K562 (cell line): ENCODE data around the gene NFIC. TPM values are rescaled to one million over a fixed set of nuclear protein-coding genes. Genes with fewer than 3 reads are reported as not detected.

ENCODE experiments used
- C11orf30 ChIP-seq: fragments of 450-650 bp; IDR thresholded peaks from 2 replicates; pipeline ENCODE4 v1.6.1; 2016; ENCODE audit warnings: low read depth, mild to moderate bottlenecking
- HOXB6 ChIP-seq: fragments of 250-450 bp; sonication (Bioruptor Pico); IDR thresholded peaks from 2 replicates; pipeline ENCODE4 v1.5.1; 2022; ENCODE audit warnings: mild to moderate bottlenecking, borderline replicate concordance
- LARP7 ChIP-seq: fragments of 450-650 bp; IDR thresholded peaks from 2 replicates; pipeline ENCODE4 v1.6.1; 2016
- MTA1 ChIP-seq: fragments of 450-650 bp; IDR thresholded peaks from 2 replicates; pipeline ENCODE4 v1.6.1; 2017; ENCODE audit warnings: borderline replicate concordance
- RUNX1 ChIP-seq: sonication (generic); IDR thresholded peaks from 2 replicates; pipeline ENCODE4 v1.6.1; 2016; ENCODE audit warnings: antibody characterized with exemption, low read depth
- SIX5 ChIP-seq, 2 experiments: IDR thresholded peaks; 2 replicates each; pipeline ENCODE4 v1.6.1; 2011; ENCODE audit warnings: low read length in 2 of 2, borderline replicate concordance in 1 of 2, low read depth in 1 of 2, mild to moderate bottlenecking in 1 of 2, moderate library complexity in 1 of 2; ENCODE audit not compliant: insufficient read depth in 1 of 2
- polyA plus RNA-seq, 8 experiments: library from polyadenylated mRNA; depleted of rRNA in 4 of 8; stranded (reverse) in 5 of 8; unstranded in 3 of 8; fragments of >200 nt; fragmentation: Nextera tagmentation in 2 of 8; fragmentation: Illumina TruSeq in 1 of 8; extraction: Ambion mirVana in 2 of 8; extraction: Trizol in 1 of 8; gene quantifications; 2 replicates each; pipeline versions ENCODE4 v1.2.1 to v1.2.3, GENCODE V29; 2011 to 2014; ENCODE audit warnings: inconsistent platforms in 1 of 8, missing spikeins in 1 of 8
- total RNA-seq, 7 experiments: library from RNA; depleted of rRNA in 6 of 7; stranded (reverse); fragments of >200 nt in 6 of 7; fragmentation: Illumina TruSeq in 2 of 7; extraction: Trizol in 2 of 7; gene quantifications; 2 replicates each; pipeline versions ENCODE4 v1.2.1 to v1.2.3, GENCODE V29; 2011 to 2021; ENCODE audit warnings: low replicate concordance in 1 of 7
- TF ChIP-seq, protein P1 (sequence below): fragments of 200-600 bp; sonication (generic); IDR thresholded peaks from one replicate; pipeline ENCODE4 v1.6.1; 2012; ENCODE audit warnings: mild to moderate bottlenecking, low read depth, low read length, inconsistent platforms
- TF ChIP-seq, protein P2 (sequence below): fragments of 250-450 bp; sonication (Bioruptor Pico); IDR thresholded peaks from 2 replicates; pipeline ENCODE4 v1.8.0; 2022; ENCODE audit warnings: moderate library complexity, mild to moderate bottlenecking, inconsistent platforms
- TF ChIP-seq, protein P3 (sequence below): fragments of 250-450 bp; sonication (Bioruptor Pico); IDR thresholded peaks from 2 replicates; pipeline ENCODE4 v1.5.0; 2021
- TF ChIP-seq, protein P4 (sequence below): sonication (generic); formaldehyde crosslinking; IDR thresholded peaks from 2 replicates; pipeline ENCODE4 v1.8.0; 2022; ENCODE audit warnings: mild to moderate bottlenecking, missing genetic modification reagents
- TF ChIP-seq, protein P5 (sequence below), 2 experiments: IDR thresholded peaks; 2 replicates each; pipeline ENCODE4 v1.6.1; 2011; ENCODE audit warnings: borderline replicate concordance in 1 of 2, control low read depth in 1 of 2, low read depth in 1 of 2, low read length in 1 of 2, mild to moderate bottlenecking in 1 of 2, mixed read lengths in 1 of 2, moderate library complexity in 1 of 2; ENCODE audit not compliant: insufficient read depth in 1 of 2, insufficient read length in 1 of 2, poor library complexity in 1 of 2, severe bottlenecking in 1 of 2; ENCODE audit errors: extremely low read depth in 1 of 2

Gene NFIC
- total and polyA plus RNA-seq, 9 of the 15 experiments (the other 6 are each of a cell fraction or from before 2014, with no cell fraction given) = 0.71 to 62.1 (median 6.9) TPM

DNA sequence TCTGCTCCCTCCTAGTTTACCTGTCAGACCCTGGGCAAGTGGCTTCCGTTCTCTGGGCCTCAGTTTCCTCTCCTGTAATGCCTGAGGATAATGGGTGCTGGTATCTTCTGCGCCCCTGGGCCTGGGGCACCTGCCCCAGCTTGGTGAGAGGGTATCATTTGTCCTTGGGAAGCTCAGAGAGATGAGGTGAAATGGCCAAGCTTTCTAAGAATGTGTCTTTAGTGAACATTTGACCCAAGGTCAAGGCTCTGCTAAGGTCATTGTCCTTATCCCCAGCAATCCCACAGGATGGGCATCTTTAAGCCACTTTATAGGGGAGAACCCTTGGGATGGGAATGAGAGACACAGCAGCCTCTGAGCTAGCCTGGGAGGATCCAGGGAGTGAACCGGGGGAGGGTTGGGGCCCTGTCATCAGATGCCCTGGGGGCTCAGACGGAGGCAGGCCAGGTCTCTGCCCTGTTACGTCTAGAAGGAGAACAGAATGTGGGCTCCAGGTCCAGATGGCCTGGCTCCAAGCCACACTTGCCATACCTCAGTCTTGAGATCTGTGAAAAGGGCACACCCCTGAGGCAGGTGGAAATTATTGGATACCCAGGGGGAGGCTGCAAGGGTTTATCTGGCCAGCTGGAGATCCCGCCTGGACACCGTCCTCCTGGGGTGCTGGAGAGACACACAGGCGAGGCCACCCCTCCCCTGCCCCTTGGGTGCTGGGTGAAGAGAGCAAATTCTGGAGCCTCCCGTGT is 1.1 kb upstream of the NFIC start (continued):
- TF ChIP-seq, protein P1, sequence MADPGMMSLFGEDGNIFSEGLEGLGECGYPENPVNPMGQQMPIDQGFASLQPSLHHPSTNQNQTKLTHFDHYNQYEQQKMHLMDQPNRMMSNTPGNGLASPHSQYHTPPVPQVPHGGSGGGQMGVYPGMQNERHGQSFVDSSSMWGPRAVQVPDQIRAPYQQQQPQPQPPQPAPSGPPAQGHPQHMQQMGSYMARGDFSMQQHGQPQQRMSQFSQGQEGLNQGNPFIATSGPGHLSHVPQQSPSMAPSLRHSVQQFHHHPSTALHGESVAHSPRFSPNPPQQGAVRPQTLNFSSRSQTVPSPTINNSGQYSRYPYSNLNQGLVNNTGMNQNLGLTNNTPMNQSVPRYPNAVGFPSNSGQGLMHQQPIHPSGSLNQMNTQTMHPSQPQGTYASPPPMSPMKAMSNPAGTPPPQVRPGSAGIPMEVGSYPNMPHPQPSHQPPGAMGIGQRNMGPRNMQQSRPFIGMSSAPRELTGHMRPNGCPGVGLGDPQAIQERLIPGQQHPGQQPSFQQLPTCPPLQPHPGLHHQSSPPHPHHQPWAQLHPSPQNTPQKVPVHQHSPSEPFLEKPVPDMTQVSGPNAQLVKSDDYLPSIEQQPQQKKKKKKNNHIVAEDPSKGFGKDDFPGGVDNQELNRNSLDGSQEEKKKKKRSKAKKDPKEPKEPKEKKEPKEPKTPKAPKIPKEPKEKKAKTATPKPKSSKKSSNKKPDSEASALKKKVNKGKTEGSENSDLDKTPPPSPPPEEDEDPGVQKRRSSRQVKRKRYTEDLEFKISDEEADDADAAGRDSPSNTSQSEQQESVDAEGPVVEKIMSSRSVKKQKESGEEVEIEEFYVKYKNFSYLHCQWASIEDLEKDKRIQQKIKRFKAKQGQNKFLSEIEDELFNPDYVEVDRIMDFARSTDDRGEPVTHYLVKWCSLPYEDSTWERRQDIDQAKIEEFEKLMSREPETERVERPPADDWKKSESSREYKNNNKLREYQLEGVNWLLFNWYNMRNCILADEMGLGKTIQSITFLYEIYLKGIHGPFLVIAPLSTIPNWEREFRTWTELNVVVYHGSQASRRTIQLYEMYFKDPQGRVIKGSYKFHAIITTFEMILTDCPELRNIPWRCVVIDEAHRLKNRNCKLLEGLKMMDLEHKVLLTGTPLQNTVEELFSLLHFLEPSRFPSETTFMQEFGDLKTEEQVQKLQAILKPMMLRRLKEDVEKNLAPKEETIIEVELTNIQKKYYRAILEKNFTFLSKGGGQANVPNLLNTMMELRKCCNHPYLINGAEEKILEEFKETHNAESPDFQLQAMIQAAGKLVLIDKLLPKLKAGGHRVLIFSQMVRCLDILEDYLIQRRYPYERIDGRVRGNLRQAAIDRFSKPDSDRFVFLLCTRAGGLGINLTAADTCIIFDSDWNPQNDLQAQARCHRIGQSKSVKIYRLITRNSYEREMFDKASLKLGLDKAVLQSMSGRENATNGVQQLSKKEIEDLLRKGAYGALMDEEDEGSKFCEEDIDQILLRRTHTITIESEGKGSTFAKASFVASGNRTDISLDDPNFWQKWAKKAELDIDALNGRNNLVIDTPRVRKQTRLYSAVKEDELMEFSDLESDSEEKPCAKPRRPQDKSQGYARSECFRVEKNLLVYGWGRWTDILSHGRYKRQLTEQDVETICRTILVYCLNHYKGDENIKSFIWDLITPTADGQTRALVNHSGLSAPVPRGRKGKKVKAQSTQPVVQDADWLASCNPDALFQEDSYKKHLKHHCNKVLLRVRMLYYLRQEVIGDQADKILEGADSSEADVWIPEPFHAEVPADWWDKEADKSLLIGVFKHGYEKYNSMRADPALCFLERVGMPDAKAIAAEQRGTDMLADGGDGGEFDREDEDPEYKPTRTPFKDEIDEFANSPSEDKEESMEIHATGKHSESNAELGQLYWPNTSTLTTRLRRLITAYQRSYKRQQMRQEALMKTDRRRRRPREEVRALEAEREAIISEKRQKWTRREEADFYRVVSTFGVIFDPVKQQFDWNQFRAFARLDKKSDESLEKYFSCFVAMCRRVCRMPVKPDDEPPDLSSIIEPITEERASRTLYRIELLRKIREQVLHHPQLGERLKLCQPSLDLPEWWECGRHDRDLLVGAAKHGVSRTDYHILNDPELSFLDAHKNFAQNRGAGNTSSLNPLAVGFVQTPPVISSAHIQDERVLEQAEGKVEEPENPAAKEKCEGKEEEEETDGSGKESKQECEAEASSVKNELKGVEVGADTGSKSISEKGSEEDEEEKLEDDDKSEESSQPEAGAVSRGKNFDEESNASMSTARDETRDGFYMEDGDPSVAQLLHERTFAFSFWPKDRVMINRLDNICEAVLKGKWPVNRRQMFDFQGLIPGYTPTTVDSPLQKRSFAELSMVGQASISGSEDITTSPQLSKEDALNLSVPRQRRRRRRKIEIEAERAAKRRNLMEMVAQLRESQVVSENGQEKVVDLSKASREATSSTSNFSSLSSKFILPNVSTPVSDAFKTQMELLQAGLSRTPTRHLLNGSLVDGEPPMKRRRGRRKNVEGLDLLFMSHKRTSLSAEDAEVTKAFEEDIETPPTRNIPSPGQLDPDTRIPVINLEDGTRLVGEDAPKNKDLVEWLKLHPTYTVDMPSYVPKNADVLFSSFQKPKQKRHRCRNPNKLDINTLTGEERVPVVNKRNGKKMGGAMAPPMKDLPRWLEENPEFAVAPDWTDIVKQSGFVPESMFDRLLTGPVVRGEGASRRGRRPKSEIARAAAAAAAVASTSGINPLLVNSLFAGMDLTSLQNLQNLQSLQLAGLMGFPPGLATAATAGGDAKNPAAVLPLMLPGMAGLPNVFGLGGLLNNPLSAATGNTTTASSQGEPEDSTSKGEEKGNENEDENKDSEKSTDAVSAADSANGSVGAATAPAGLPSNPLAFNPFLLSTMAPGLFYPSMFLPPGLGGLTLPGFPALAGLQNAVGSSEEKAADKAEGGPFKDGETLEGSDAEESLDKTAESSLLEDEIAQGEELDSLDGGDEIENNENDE = no peak
- no peak for TF ChIP-seq LARP7
- TF ChIP-seq, protein P2, sequence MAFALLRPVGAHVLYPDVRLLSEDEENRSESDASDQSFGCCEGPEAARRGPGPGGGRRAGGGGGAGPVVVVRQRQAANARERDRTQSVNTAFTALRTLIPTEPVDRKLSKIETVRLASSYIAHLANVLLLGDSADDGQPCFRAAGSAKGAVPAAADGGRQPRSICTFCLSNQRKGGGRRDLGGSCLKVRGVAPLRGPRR (CRISPR knock-in tag) = no peak
- TF ChIP-seq SIX5 (IDR thresholded peaks at IDR 0.05; ENCODE audit: borderline replicate concordance in 1 of 2, insufficient read depth in 1 of 2, low read depth in 1 of 2, low read length in 2 of 2) = no peak
- TF ChIP-seq, protein P3, sequence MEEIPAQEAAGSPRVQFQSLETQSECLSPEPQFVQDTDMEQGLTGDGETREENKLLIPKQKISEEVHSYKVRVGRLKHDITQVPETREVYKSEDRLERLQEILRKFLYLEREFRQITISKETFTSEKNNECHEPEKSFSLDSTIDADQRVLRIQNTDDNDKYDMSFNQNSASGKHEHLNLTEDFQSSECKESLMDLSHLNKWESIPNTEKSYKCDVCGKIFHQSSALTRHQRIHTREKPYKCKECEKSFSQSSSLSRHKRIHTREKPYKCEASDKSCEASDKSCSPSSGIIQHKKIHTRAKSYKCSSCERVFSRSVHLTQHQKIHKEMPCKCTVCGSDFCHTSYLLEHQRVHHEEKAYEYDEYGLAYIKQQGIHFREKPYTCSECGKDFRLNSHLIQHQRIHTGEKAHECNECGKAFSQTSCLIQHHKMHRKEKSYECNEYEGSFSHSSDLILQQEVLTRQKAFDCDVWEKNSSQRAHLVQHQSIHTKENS (CRISPR knock-in tag) = no peak
- TF ChIP-seq C11orf30 = no peak
- TF ChIP-seq, protein P4, sequence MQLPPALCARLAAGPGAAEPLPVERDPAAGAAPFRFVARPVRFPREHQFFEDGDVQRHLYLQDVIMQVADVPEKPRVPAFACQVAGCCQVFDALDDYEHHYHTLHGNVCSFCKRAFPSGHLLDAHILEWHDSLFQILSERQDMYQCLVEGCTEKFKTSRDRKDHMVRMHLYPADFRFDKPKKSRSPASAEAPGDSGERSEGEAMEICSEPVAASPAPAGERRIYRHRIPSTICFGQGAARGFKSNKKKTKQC (CRISPR knock-in tag) = no peak
- TF ChIP-seq, protein P5, sequence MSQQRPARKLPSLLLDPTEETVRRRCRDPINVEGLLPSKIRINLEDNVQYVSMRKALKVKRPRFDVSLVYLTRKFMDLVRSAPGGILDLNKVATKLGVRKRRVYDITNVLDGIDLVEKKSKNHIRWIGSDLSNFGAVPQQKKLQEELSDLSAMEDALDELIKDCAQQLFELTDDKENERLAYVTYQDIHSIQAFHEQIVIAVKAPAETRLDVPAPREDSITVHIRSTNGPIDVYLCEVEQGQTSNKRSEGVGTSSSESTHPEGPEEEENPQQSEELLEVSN (IDR thresholded peaks at IDR 0.05; ENCODE audit: borderline replicate concordance in 1 of 2, extremely low read depth in 1 of 2, insufficient read depth in 1 of 2, insufficient read length in 1 of 2, low read depth in 1 of 2, low read length in 1 of 2, poor library complexity in 1 of 2, severe bottlenecking in 1 of 2) = peak in 1 of 2 experiments; percentile 18
- TF ChIP-seq HOXB6 (CRISPR knock-in tag) = no peak
- peak; percentile 10; the same call in 1 of the 2 replicates for TF ChIP-seq MTA1
- TF ChIP-seq RUNX1 = no peak
